Left lung (tissue), 10 donors: ENCODE measurements around the gene PMEPA1. TPM values are rescaled to one million over a fixed set of nuclear protein-coding genes. Genes with fewer than 3 reads are reported as not detected.

Experiments used
- ATAC-seq: fragments of 200-7000 bp; cut with Tn5 transposase; one replicate; pipeline ENCODE4 v1.9.1; 2020; ENCODE audit warnings: moderate library complexity
- DNase-seq, 4 donors: peaks; one replicate each; pipeline ENCODE4 v3.0.0-alpha.2; 2013 to 2020
- H3K27ac ChIP-seq, 2 donors: fragments of 200-600 bp; sonication (generic) in 1 of 2; one replicate each; pipeline versions ENCODE4 v1.5.0 to v1.8.0; 2020 to 2021
- H3K27me3 ChIP-seq, 2 donors: fragments of 200-600 bp; sonication (generic) in 1 of 2; one replicate each; pipeline versions ENCODE4 v1.5.0 to v1.8.0; 2020 to 2021
- H3K36me3 ChIP-seq, 2 donors: fragments of 200-600 bp; sonication (generic) in 1 of 2; one replicate each; pipeline versions ENCODE4 v1.5.0 to v1.8.0; 2020 to 2021
- H3K4me1 ChIP-seq, 2 donors: fragments of 200-600 bp; one replicate each; pipeline ENCODE4 v1.8.0; 2021
- H3K4me3 ChIP-seq, 2 donors: fragments of 200-600 bp; sonication (generic) in 1 of 2; one replicate each; pipeline versions ENCODE4 v1.5.0 to v1.8.0; 2020 to 2021; ENCODE audit warnings: mild to moderate bottlenecking in 1 of 2
- H3K9me3 ChIP-seq, 2 donors: fragments of 200-600 bp; sonication (generic) in 1 of 2; one replicate each; pipeline versions ENCODE4 v1.5.0 to v1.8.0; 2020 to 2021
- intact Hi-C, 2 donors: fragments of 100-400 bp; cut with DNase I; formaldehyde crosslinking; loops; one replicate each; pipeline versions ENCODE4 v1.11.2 to v1.14.2; 2022
- polyA plus RNA-seq, 6 donors: library from polyadenylated mRNA; unstranded; fragments of 120-200 nt; gene quantifications; one replicate each; pipeline ENCODE4 v1.2.1, GENCODE V29; 2013; ENCODE audit not compliant: insufficient read length in 6 of 6
- total RNA-seq, 2 donors: library from RNA; stranded (reverse); fragmentation: NEBNext Ultra II Directional; extraction: Animal tissue kit (Norgen Biotek cat#: 25700); gene quantifications; one replicate each; pipeline ENCODE4 v1.2.1, GENCODE V29; 2021
- TF ChIP-seq, protein P1 (sequence below), 2 donors: fragments of 200-600 bp; sonication (generic) in 1 of 2; IDR thresholded peaks; one replicate each; pipeline versions ENCODE4 v1.5.0 to v1.8.0; 2021; ENCODE audit warnings: antibody characterized with exemption in 2 of 2
- donor health status: DM: no; HTN: yes; CAD: no.
- donor health status: DM: no; HTN: no; CAD: no.

PMEPA1 gene
- total and polyA plus RNA-seq, 8 donors = 19.4 to 109 (median 26.2) TPM

DNA sequence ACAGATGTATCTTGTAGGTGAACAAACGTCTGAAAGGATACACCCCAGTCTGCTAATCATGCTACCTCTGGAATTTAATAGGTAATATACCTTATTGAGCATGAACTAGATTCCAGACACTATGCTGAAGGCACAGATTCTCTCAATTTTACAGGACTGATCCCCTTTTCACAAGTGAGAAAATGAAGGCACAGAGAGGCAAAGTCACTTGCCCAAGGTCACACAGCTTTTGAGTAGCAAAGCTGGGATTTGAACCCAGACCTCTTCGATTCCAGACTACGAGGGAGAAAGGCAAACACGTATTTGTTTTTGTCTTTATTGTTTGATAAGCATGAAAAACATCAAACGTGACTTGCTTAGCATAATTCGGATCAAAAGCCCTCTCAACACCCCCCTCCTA lies 34.4 kb upstream of the PMEPA1 start:
- no peaks in the 10 kb centered on the region for H3K9me3 ChIP-seq
- intact Hi-C loops = no loop called here
- H3K4me3 ChIP-seq = no peak overlapping the region
- DNase-seq = no peak
- H3K4me1 ChIP-seq = peaks cover 14 to 19% of the 10 kb centered on the region in 2 donors
- TF ChIP-seq, protein P1, sequence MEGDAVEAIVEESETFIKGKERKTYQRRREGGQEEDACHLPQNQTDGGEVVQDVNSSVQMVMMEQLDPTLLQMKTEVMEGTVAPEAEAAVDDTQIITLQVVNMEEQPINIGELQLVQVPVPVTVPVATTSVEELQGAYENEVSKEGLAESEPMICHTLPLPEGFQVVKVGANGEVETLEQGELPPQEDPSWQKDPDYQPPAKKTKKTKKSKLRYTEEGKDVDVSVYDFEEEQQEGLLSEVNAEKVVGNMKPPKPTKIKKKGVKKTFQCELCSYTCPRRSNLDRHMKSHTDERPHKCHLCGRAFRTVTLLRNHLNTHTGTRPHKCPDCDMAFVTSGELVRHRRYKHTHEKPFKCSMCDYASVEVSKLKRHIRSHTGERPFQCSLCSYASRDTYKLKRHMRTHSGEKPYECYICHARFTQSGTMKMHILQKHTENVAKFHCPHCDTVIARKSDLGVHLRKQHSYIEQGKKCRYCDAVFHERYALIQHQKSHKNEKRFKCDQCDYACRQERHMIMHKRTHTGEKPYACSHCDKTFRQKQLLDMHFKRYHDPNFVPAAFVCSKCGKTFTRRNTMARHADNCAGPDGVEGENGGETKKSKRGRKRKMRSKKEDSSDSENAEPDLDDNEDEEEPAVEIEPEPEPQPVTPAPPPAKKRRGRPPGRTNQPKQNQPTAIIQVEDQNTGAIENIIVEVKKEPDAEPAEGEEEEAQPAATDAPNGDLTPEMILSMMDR (IDR thresholded peaks at IDR 0.05) = no peak
- peaks cover 0 to 12% of the 10 kb centered on the region in 2 donors for H3K27me3 ChIP-seq
- H3K36me3 ChIP-seq = no peaks in the 10 kb centered on the region
- H3K27ac ChIP-seq = no peak overlapping the region
- no peak for ATAC-seq

DNA sequence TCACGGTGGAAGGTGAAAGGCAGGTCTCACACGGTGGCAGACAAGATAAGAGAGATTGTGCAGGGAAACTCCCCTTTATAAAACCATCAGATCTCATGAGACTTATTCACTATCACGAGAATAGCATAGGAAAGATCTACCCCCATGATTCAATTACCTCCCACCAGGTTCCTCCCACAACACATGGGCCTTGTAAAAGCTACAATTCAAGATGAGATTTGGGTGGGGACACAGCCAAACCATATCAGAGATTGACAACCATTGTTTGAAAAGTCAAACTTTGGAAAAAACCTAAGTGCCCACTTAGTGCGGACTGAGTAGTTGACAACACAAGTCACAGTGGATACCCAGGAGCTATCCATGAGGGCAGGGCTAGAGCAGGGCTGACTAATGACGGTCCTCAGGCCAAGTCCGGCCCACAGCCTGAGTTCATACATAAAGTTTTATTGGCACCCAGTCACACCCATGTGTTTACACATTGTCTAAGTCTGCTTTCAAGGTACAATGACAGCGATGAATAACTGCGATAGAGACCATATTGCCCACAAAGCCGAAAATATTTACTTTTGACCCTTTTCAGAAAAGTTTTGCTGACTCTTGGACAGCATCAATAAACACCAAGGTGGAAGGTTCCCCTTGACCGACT lies 33.8 kb upstream of the PMEPA1 start:
- H3K4me3 ChIP-seq = no peak overlapping the region
- peaks cover 8 to 13% of the 10 kb centered on the region in 2 donors for H3K4me1 ChIP-seq
- TF ChIP-seq, protein P1 (IDR thresholded peaks at IDR 0.05) = no peak
- no peaks in the 10 kb centered on the region for H3K36me3 ChIP-seq
- DNase-seq = no peak
- no peak overlapping the region for H3K27ac ChIP-seq
- no peaks in the 10 kb centered on the region for H3K9me3 ChIP-seq
- peaks cover 0 to 6% of the 10 kb centered on the region in 2 donors for H3K27me3 ChIP-seq
- ATAC-seq = no peak
- intact Hi-C loops = no loop called here

- TF ChIP-seq, protein P1 (IDR thresholded peaks at IDR 0.05) = no peak
- H3K36me3 ChIP-seq = no peaks in the 10 kb centered on the region
- ATAC-seq (no peak), DNase-seq (no peak)
- peaks cover 0 to 3% of the 10 kb centered on the region in 2 donors for H3K4me1 ChIP-seq
- H3K27ac ChIP-seq = no peak overlapping the region
- no peaks in the 10 kb centered on the region for H3K9me3 ChIP-seq
- H3K4me3 ChIP-seq = no peak overlapping the region
- H3K27me3 ChIP-seq = no peaks in the 10 kb centered on the region
- intact Hi-C loops = no loop called here
Observed at GRCh38 chr20:57742507-57743181, 32.8 kb upstream of the PMEPA1 start.

- H3K4me3 ChIP-seq = no peak overlapping the region
- H3K27me3 ChIP-seq = no peaks in the 10 kb centered on the region
- TF ChIP-seq, protein P1 (IDR thresholded peaks at IDR 0.05) = no peak
- DNase-seq = no peak
- H3K9me3 ChIP-seq = no peaks in the 10 kb centered on the region
- intact Hi-C loops = no loop called here
- H3K4me1 ChIP-seq = no peaks in the 10 kb centered on the region
- no peak for ATAC-seq
- no peaks in the 10 kb centered on the region for H3K36me3 ChIP-seq
- H3K27ac ChIP-seq = no peak overlapping the region
Observed at GRCh38 chr20:57738484-57738883, 28.7 kb upstream of the PMEPA1 start.

DNA sequence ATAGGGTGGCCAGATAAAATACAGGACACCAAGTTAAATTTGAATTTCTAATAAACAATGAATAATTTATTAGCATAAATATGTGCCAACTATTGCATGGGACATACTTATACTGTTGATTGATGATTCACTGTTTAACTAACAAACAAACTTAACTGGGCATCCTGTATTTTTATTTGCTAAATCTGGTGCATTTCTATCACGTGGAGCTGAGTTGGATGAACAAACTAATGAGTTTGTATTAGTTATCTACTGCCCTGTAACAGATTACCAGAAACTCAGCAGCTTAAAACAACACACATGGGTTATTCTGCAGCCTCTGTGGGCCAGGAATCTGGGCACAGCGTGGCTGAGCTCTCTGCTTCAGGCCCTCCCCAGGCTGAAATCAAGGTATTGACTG lies 28.2 kb upstream of the PMEPA1 start:
- Histone ChIP-seq H3K27me3 (no peaks in the 10 kb centered on the region), H3K36me3 (no peaks in the 10 kb centered on the region), H3K4me1 (no peaks in the 10 kb centered on the region), H3K27ac (no peak overlapping the region), H3K9me3 (no peaks in the 10 kb centered on the region), H3K4me3 (no peak overlapping the region)
- TF ChIP-seq, protein P1 (IDR thresholded peaks at IDR 0.05) = no peak
- intact Hi-C loops = no loop called here
- no peak for DNase-seq
- no peak for ATAC-seq
